ENCODE results near the gene PDGFA.
A peak's percentile ranks its signal among the peaks of the same experiment; 100 is the strongest.

PDGFA gene

DNA sequence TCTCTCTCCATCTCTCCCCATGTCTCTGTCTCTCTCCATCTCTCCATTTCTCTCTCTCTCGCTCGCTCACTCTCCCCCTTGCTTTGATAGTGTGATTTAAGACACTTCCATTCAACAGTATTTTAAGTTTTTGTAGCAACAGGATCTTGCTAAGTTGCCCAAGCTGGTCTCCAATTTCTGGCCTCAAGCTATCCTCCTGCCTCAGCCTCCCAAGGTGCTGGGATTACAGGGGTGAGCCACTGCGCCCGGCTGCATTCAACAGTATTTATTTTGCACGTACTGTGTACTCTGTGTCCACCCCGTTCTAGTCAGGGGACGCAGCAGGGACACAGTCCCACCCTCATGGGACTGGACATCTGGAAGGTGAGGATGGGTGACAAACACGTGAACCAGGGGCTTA is 14.4 kb upstream of the PDGFA start:
- TF ChIP-seq, protein P1, sequence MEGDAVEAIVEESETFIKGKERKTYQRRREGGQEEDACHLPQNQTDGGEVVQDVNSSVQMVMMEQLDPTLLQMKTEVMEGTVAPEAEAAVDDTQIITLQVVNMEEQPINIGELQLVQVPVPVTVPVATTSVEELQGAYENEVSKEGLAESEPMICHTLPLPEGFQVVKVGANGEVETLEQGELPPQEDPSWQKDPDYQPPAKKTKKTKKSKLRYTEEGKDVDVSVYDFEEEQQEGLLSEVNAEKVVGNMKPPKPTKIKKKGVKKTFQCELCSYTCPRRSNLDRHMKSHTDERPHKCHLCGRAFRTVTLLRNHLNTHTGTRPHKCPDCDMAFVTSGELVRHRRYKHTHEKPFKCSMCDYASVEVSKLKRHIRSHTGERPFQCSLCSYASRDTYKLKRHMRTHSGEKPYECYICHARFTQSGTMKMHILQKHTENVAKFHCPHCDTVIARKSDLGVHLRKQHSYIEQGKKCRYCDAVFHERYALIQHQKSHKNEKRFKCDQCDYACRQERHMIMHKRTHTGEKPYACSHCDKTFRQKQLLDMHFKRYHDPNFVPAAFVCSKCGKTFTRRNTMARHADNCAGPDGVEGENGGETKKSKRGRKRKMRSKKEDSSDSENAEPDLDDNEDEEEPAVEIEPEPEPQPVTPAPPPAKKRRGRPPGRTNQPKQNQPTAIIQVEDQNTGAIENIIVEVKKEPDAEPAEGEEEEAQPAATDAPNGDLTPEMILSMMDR (IDR thresholded peaks at IDR 0.05; ENCODE audit: borderline replicate concordance, control extremely low read depth, extremely low read depth, insufficient read depth, missing control alignments): no peak
- no peak for DNase-seq (ENCODE audit: low spot score)
- in situ Hi-C loops (cut with MboI; ENCODE audit: low sequenced_read_pairs, unreplicated experiment): no loop called here

DNA sequence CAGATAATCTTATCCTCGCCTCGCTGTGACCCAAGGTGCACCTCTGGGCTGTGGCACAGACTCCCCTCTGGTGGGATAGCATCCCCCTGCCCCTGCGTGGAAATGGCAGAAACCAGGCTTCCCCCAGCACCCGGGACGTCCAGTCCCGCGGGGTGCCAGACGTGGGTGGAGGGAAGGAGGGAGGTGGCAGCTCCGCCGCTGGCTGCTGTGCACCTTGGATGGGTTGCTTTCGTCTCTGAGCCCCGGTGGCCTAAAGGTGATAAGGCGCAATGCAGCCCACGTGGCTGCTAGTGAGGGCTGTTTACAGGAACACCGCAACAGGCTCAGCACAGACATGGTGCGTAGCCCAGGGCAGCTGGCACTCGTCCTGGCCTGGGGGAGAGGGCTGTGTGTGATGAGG is 13.6 kb upstream of the PDGFA start:
- in situ Hi-C loops (cut with MboI; ENCODE audit: low sequenced_read_pairs, unreplicated experiment): no loop called here
- TF ChIP-seq, protein P1 (IDR thresholded peaks at IDR 0.05; ENCODE audit: borderline replicate concordance, control extremely low read depth, extremely low read depth, insufficient read depth, missing control alignments): no peak
- no peak for DNase-seq (ENCODE audit: low spot score)

DNA sequence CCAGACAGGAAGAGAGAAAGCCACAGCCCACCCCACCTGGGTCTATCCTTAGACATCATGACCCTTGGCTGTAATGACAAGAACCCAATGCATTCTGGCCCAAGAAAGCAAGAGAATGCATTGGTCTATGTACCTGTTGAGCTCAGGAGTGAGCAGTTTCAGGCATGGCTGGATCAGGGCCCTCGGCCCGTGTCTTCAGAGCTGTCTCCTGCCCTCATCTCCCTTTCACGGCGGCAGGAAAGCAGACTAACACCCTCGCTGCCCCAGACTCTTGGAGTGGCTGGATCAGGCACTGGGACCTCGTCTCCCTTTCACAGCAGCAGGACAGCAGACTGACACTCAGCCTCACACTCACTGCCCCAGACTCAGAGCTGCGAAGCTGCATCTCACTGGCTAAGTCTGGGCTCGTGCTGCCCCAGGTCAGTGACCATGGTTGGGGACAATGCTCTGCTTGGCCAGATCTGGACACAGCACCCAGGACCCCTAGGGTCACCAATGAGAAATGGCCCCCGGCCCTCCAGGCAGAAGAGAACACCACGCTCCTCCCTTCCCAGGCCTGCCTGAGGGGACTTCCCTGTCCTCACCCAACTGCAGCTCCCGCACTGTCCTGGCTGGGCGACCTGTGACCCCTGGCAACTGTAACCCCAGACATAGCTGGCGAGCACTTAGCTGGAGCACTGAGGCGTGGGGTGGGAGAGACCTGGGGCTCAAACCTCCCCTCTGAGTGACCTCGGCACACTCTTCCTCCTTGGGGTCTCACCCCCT is 12.9 kb upstream of the PDGFA start:
- in situ Hi-C loops (cut with MboI; ENCODE audit: low sequenced_read_pairs, unreplicated experiment): no loop called here
- TF ChIP-seq, protein P1 (IDR thresholded peaks at IDR 0.05; ENCODE audit: borderline replicate concordance, control extremely low read depth, extremely low read depth, insufficient read depth, missing control alignments): no peak
- DNase-seq (ENCODE audit: low spot score): no peak

DNA sequence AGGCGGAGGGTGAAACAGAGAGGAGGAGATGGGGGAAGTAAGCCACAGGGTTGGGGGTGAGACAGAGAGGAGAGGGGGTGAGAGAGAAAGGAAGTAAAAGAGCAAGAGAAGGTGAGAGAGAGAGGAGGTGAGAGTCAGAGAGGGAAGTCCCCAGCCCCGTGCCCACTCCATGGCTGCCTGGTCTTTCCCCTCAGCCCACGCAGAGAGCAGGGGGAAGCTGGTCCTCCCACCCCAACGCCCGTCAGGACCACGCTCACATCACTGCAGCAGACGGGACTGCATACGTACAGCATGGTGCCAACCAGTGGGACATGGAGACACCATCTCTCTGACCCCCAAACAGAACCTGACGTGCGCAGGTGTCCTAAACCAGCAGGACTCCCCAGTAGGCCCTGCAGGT is 12.1 kb upstream of the PDGFA start:
- in situ Hi-C loops (cut with MboI; ENCODE audit: low sequenced_read_pairs, unreplicated experiment): no loop called here
- DNase-seq (ENCODE audit: low spot score): peak; percentile 72

GRCh38 chr7:528451-528850 is 8.8 kb upstream of the PDGFA start:
- TF ChIP-seq, protein P1 (IDR thresholded peaks at IDR 0.05; ENCODE audit: borderline replicate concordance, control extremely low read depth, extremely low read depth, insufficient read depth, missing control alignments): no peak
- in situ Hi-C loops (cut with MboI; ENCODE audit: low sequenced_read_pairs, unreplicated experiment): no loop called here
- DNase-seq (ENCODE audit: low spot score): no peak

More for the DNA sequence above, 12.1 kb upstream of the PDGFA start:
- TF ChIP-seq, protein P1 (IDR thresholded peaks at IDR 0.05; ENCODE audit: borderline replicate concordance, control extremely low read depth, extremely low read depth, insufficient read depth, missing control alignments): no peak

DNA sequence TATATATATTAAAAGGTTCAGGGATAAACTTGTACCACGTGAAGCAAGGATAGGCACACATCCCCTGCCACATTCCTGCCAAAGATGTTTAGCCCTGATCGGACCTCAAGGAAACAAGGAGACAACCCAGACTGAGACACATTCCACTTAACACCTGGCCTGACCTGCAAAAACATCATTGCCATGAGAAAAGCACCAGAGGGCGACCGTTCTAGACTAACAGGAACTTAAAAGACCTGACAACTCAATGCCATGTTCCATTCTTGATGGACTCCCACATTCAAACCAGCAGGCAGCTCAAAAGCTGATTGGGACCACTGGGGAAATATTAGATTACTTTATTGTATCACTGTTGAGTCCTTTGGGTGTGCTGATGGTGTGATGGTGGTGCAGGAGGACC is 8.1 kb upstream of the PDGFA start:
- in situ Hi-C loops (cut with MboI; ENCODE audit: low sequenced_read_pairs, unreplicated experiment): no loop called here
- DNase-seq (ENCODE audit: low spot score): no peak
- TF ChIP-seq, protein P1 (IDR thresholded peaks at IDR 0.05; ENCODE audit: borderline replicate concordance, control extremely low read depth, extremely low read depth, insufficient read depth, missing control alignments): no peak
